IMR-90 (cell line): ENCODE data around the gene SLC1A1. TPM values are rescaled to one million over a fixed set of nuclear protein-coding genes. Genes with fewer than 3 reads are reported as not detected.

ENCODE experiments used
- ATAC-seq: fragments of 200-7000 bp; cut with Tn5 transposase; 2 replicates; pipeline ENCODE4 v1.9.1; 2020; ENCODE audit warnings: low read depth, mild to moderate bottlenecking, moderate library complexity
- BruUV-seq: library from RNA; stranded (reverse); fragments of 400-500 nt; replicated peaks from 2 replicates; lab custom pipeline; 2021; lab: Mats Ljungman, UMichigan
- CTCF ChIA-PET: fragments of 300-600 bp; formaldehyde crosslinking; extraction: SDS; loops from one replicate; lab custom pipeline; 2021; ENCODE audit warnings: antibody characterized with exemption; lab: Yijun Ruan, JAX
- POLR2A ChIA-PET: fragments of 300-600 bp; sonication (Branson Sonifier 250); formaldehyde crosslinking; loops from one replicate; lab custom pipeline; 2022; ENCODE audit warnings: antibody characterized with exemption; ENCODE audit not compliant: unreplicated experiment; lab: Charles Lee
- DNase-seq: peaks from one replicate; pipeline ENCODE4 v3.0.0; 2013
- H2AFZ ChIP-seq: replicated peaks from 2 replicates; pipeline ENCODE3; 2013; ENCODE audit warnings: low read length, mild to moderate bottlenecking; ENCODE audit not compliant: poor library complexity
- H2AK5ac ChIP-seq: 2 replicates; pipeline ENCODE4 v1.6.1; 2013; ENCODE audit warnings: low read depth, low read length, inconsistent platforms
- H2AK9ac ChIP-seq: replicated peaks from 2 replicates; pipeline ENCODE3; 2013; ENCODE audit warnings: mild to moderate bottlenecking, low read depth, low read length, moderate library complexity; ENCODE audit not compliant: poor library complexity
- H2BK120ac ChIP-seq: 2 replicates; pipeline ENCODE4 v1.6.1; 2013; ENCODE audit warnings: low read depth, low read length, inconsistent platforms
- H2BK15ac ChIP-seq: 3 replicates; pipeline ENCODE4 v1.6.1; 2013; ENCODE audit warnings: low read depth, low read length, inconsistent platforms
- H2BK20ac ChIP-seq: 2 replicates; pipeline ENCODE4 v1.6.1; 2013; ENCODE audit warnings: low read depth, mild to moderate bottlenecking, inconsistent platforms, low read length, moderate library complexity
- H2BK5ac ChIP-seq: 2 replicates; pipeline ENCODE4 v1.6.1; 2013; ENCODE audit warnings: mild to moderate bottlenecking, low read depth, low read length, inconsistent platforms; ENCODE audit not compliant: poor library complexity, severe bottlenecking
- H3K14ac ChIP-seq: replicated peaks from 2 replicates; pipeline ENCODE4 v1.6.1; 2013; ENCODE audit warnings: low read depth, low read length, inconsistent platforms
- H3K18ac ChIP-seq: 2 replicates; pipeline ENCODE4 v1.6.1; 2013; ENCODE audit warnings: low read depth, low read length, control low read depth
- H3K23ac ChIP-seq: 2 replicates; pipeline ENCODE4 v1.6.1; 2013; ENCODE audit warnings: low read depth, low read length, inconsistent platforms
- H3K27ac ChIP-seq: 2 replicates; pipeline ENCODE4 v1.5.1; 2013; ENCODE audit warnings: mild to moderate bottlenecking, control low read depth, low read length; ENCODE audit not compliant: insufficient read depth
- H3K27me3 ChIP-seq: 2 replicates; pipeline ENCODE4 v1.6.1; 2013; ENCODE audit warnings: low read length; ENCODE audit not compliant: control insufficient read depth, insufficient read depth
- H3K36me3 ChIP-seq: 2 replicates; pipeline ENCODE4 v1.6.1; 2013; ENCODE audit warnings: low read length, mixed read lengths; ENCODE audit not compliant: control insufficient read depth, insufficient read depth
- H3K4ac ChIP-seq: 2 replicates; pipeline ENCODE4 v1.6.1; 2013; ENCODE audit warnings: low read depth, low read length, inconsistent platforms
- H3K4me1 ChIP-seq: 2 replicates; pipeline ENCODE4 v1.6.1; 2013; ENCODE audit warnings: low read length, mixed read lengths; ENCODE audit not compliant: control insufficient read depth, insufficient read depth
- H3K4me2 ChIP-seq: 2 replicates; pipeline ENCODE4 v1.6.1; 2013; ENCODE audit warnings: low read depth, mild to moderate bottlenecking, control low read depth, low read length, moderate library complexity
- H3K4me3 ChIP-seq: 2 replicates; pipeline ENCODE4 v1.5.1; 2013; ENCODE audit warnings: low read depth, mild to moderate bottlenecking, control low read depth, low read length, moderate library complexity; ENCODE audit not compliant: insufficient read depth
- H3K56ac ChIP-seq: 2 replicates; pipeline ENCODE4 v1.6.1; 2013; ENCODE audit warnings: low read length, inconsistent platforms; ENCODE audit not compliant: insufficient read depth; ENCODE audit errors: extremely low read depth
- H3K79me1 ChIP-seq, 2 experiments: 2 replicates each; pipeline ENCODE4 v1.6.1; 2013; ENCODE audit warnings: low read length in 2 of 2, inconsistent platforms in 1 of 2, low read depth in 1 of 2
- H3K9ac ChIP-seq: 2 replicates; pipeline ENCODE4 v1.6.1; 2013; ENCODE audit warnings: low read depth, low read length, control low read depth
- H3K9me1 ChIP-seq: 2 replicates; pipeline ENCODE4 v1.6.1; 2013; ENCODE audit warnings: low read length, inconsistent platforms; ENCODE audit not compliant: insufficient read depth
- H3K9me3 ChIP-seq: 2 replicates; pipeline ENCODE4 v1.6.1; 2013; ENCODE audit warnings: low read length; ENCODE audit not compliant: control insufficient read depth, insufficient read depth
- H4K20me1 ChIP-seq: 2 replicates; pipeline ENCODE4 v1.6.1; 2013; ENCODE audit warnings: low read length, inconsistent platforms; ENCODE audit not compliant: insufficient read depth
- H4K5ac ChIP-seq: 2 replicates; pipeline ENCODE4 v1.6.1; 2013; ENCODE audit warnings: mild to moderate bottlenecking, low read depth, low read length, control low read depth
- H4K8ac ChIP-seq, 2 experiments: 2 replicates each; pipeline ENCODE4 v1.6.1; 2013; ENCODE audit warnings: low read depth in 2 of 2, low read length in 2 of 2, control low read depth in 1 of 2, inconsistent platforms in 1 of 2
- H4K91ac ChIP-seq: 2 replicates; pipeline ENCODE4 v1.6.1; 2013; ENCODE audit warnings: low read depth, low read length, inconsistent platforms; ENCODE audit not compliant: insufficient read depth
- MAFK ChIP-seq: IDR thresholded peaks from 2 replicates; pipeline ENCODE4 v1.6.1; 2012; ENCODE audit warnings: low read depth, low read length, improper control_type of control experiment
- MAZ ChIP-seq: IDR thresholded peaks from 2 replicates; pipeline ENCODE4 v1.6.1; 2012; ENCODE audit warnings: low read depth, mild to moderate bottlenecking, low read length, improper control_type of control experiment, moderate library complexity, borderline replicate concordance
- NFE2L2 ChIP-seq: fragments of 150-350 bp; IDR thresholded peaks from 2 replicates; pipeline ENCODE4 v1.6.1; 2016; ENCODE audit warnings: low read depth, mild to moderate bottlenecking, low read length
- SMC3 ChIP-seq: fragments of 150-350 bp; IDR thresholded peaks from 2 replicates; pipeline ENCODE4 v1.6.1; 2016; ENCODE audit warnings: low read depth, mild to moderate bottlenecking, antibody characterized with exemption, low read length, moderate library complexity
- WGBS, 2 experiments: methylation state at CpG; one replicate each; pipeline versions ENCODE4 v1.1.5 to v1.1.7; 2013; ENCODE audit warnings: missing lambda C conversion rate in 2 of 2; ENCODE audit not compliant: insufficient read length in 1 of 2; ENCODE audit errors: extremely low coverage in 2 of 2; 5-methylcytosine and 5-hydroxymethylcytosine counted together
- dilution Hi-C: fragments of 300-500 bp; cut with HindIII; formaldehyde crosslinking; loops from one replicate; pipeline ENCODE4 v1.14.3; 2018; ENCODE audit warnings: low sequenced_read_pairs; ENCODE audit not compliant: unreplicated experiment
- in situ Hi-C: fragments of 300-500 bp; cut with MboI; formaldehyde crosslinking; loops from 3 replicates; pipeline ENCODE4 v1.14.3; 2019; ENCODE audit warnings: low sequenced_read_pairs, inconsistent platforms, mixed read lengths
- intact Hi-C: fragments of 100-400 bp; cut with micrococcal nuclease; formaldehyde crosslinking; loops from 2 replicates; pipeline ENCODE4 v1.10.0; 2022
- polyA plus RNA-seq, 3 experiments: library from polyadenylated mRNA; depleted of rRNA; stranded (reverse); fragments of >200 nt; gene quantifications; 2 replicates each; pipeline ENCODE4 v1.2.3, GENCODE V29; 2012; ENCODE audit warnings: low replicate concordance in 1 of 3
- total RNA-seq: library from RNA; depleted of rRNA; stranded (reverse); fragments of >200 nt; gene quantifications from 2 replicates; pipeline ENCODE4 v1.2.3, GENCODE V29; 2012

Gene SLC1A1
- total and polyA plus RNA-seq, 2 of the 4 experiments (the other 2 are of a cell fraction): 2.2 to 4.1 TPM

DNA sequence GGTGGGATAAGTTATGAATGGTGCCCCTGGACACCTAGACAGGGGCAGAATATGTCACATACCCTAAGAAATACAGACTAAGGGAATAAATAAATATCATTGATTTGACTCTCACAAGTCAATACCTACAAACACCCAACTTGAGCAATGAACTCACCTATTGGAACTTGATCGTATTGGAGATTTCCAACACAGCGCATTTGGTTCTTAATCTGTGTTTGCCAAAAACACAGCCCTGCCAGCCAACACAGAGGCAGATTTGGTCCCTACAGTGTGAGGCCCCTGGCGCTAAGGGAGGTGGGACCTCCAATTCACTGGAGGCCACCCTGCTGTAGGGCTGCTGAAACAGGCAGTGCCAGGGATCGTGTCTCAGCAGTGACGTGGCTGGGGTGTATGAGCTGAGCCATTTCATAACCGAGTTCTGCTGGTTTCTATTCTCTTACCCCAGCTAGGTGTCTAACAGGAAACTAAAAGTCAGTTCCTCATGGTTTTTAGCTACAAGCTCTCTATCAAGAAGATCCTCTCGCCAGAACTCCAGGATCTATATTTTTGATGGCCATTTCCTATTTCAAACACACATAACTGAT, 84.5 kb downstream of the SLC1A1 start:
- ChIA-PET POLR2A (no interaction called here), CTCF (no interaction called here)
- Histone ChIP-seq H2AK9ac (no peak overlapping the region), H3K79me1 (no peaks in the 10 kb centered on the region), H3K4me3 (no peak overlapping the region), H3K9ac (no peak overlapping the region), H3K27ac (no peak overlapping the region), H2BK120ac (no peak overlapping the region), H3K4me2 (no peak overlapping the region), H3K23ac (no peak overlapping the region), H2AK5ac (no peak overlapping the region), H2BK20ac (no peak overlapping the region), H3K27me3 (peaks cover 3% of the 10 kb centered on the region; the same call in 1 of the 2 replicates), H4K20me1 (no peaks in the 10 kb centered on the region), H4K8ac (no peak overlapping the region), H2BK5ac (no peak overlapping the region), H4K5ac (no peak overlapping the region), H2AFZ (no peak overlapping the region), H3K18ac (no peak overlapping the region), H3K36me3 (peaks cover 2% of the 10 kb centered on the region), H3K4ac (no peak overlapping the region), H3K9me1 (no peaks in the 10 kb centered on the region), H3K4me1 (no peaks in the 10 kb centered on the region), H3K9me3 (no peaks in the 10 kb centered on the region), H3K14ac (no peak overlapping the region), H2BK15ac (no peak overlapping the region), H3K56ac (no peak overlapping the region), H4K91ac (no peak overlapping the region)
- 100% methylated on average over 1 of the region's 7 CpGs; no CpG with 5 or more reads in 1 of the 2 experiments for WGBS, 2 experiments
- BruUV-seq: no TSS peak
- in situ Hi-C loops: no loop called here
- DNase-seq: no peak
- ATAC-seq: no peak
- TF ChIP-seq MAZ: no peak
- no peak for TF ChIP-seq MAFK
- TF ChIP-seq SMC3: no peak
- no peak for TF ChIP-seq NFE2L2
- intact Hi-C loops: loop anchor here (10.0 kb wide), 1 partner anchor 60 kb away; no protein-coding TSS in a partner anchor
- dilution Hi-C loops: no loop called here
